H1 (cell line): Measurements from ENCODE around the gene LRRC23. TPM values are rescaled to one million over a fixed set of nuclear protein-coding genes. Genes with fewer than 3 reads are reported as not detected.

Experiments used
- CHD1 ChIP-seq: IDR thresholded peaks from 2 replicates; pipeline ENCODE4 v1.6.1; 2012; ENCODE audit warnings: low read depth, low read length, improper control_type of control experiment
- EP300 ChIP-seq, 2 experiments: IDR thresholded peaks; 1 replicate in 1 of 2; 2 replicates in 1 of 2; pipeline ENCODE4 v1.6.1; 2011 to 2012; ENCODE audit warnings: low read depth in 2 of 2, low read length in 2 of 2, mild to moderate bottlenecking in 2 of 2, borderline replicate concordance in 1 of 2, inconsistent platforms in 1 of 2, moderate library complexity in 1 of 2
- GABPA ChIP-seq: IDR thresholded peaks from 2 replicates; pipeline ENCODE4 v1.6.1; 2011; ENCODE audit warnings: mild to moderate bottlenecking, low read length, moderate library complexity, borderline replicate concordance; ENCODE audit not compliant: insufficient read depth
- JUND ChIP-seq: IDR thresholded peaks from 2 replicates; pipeline ENCODE4 v1.6.1; 2011; ENCODE audit warnings: mild to moderate bottlenecking, improper control_type of control experiment, low read length
- NANOG ChIP-seq: IDR thresholded peaks from 2 replicates; pipeline ENCODE4 v1.6.1; 2011; ENCODE audit warnings: low read length, low read depth, mild to moderate bottlenecking, inconsistent platforms; ENCODE audit not compliant: insufficient read depth, poor library complexity, severe bottlenecking
- RAD21 ChIP-seq, 2 experiments: IDR thresholded peaks in 1 of 2; conservative IDR thresholded peaks in 1 of 2; 2 replicates each; pipeline ENCODE4 v1.6.1; 2011; ENCODE audit warnings: low read depth in 2 of 2, low read length in 2 of 2, improper control_type of control experiment in 1 of 2, inconsistent platforms in 1 of 2, mild to moderate bottlenecking in 1 of 2, moderate library complexity in 1 of 2
- SAP30 ChIP-seq: fragments of 300-600 bp; sonication (generic); IDR thresholded peaks from 2 replicates; pipeline ENCODE4 v1.7.1; 2012; ENCODE audit warnings: low read length, moderate library complexity, mild to moderate bottlenecking, inconsistent platforms; ENCODE audit not compliant: insufficient read depth, insufficient replicate concordance
- polyA plus RNA-seq, 7 experiments: library from polyadenylated mRNA; depleted of rRNA in 3 of 7; stranded (reverse) in 5 of 7; unstranded in 2 of 7; fragments of >200 nt in 5 of 7; fragments of 200-250 nt in 2 of 7; gene quantifications; 1 replicate in 5 of 7; 2 replicates in 1 of 7; 4 replicates in 1 of 7; pipeline versions ENCODE4 v1.2.1 to v1.2.3, GENCODE V29; 2011 to 2013; ENCODE audit warnings: missing spikeins in 2 of 7, mixed read lengths in 2 of 7
- total RNA-seq: library from RNA; stranded (reverse); fragmentation: NEBNext Ultra II Directional; extraction: Animal tissue kit (Norgen Biotek cat#: 25700); gene quantifications from 2 replicates; pipeline ENCODE4 v1.2.1, GENCODE V29; 2021
- TF ChIP-seq, protein P1 (sequence below): fragments of 300-600 bp; sonication (generic); IDR thresholded peaks from 2 replicates; pipeline ENCODE4 v1.7.1; 2012; ENCODE audit warnings: low read length, moderate library complexity, mild to moderate bottlenecking, inconsistent platforms; ENCODE audit not compliant: insufficient replicate concordance

Gene LRRC23
- total and polyA plus RNA-seq, 2 of the 8 experiments (the other 6 are each of a cell fraction or from before 2014, with no cell fraction given) = 2.5 to 3.6 TPM

DNA sequence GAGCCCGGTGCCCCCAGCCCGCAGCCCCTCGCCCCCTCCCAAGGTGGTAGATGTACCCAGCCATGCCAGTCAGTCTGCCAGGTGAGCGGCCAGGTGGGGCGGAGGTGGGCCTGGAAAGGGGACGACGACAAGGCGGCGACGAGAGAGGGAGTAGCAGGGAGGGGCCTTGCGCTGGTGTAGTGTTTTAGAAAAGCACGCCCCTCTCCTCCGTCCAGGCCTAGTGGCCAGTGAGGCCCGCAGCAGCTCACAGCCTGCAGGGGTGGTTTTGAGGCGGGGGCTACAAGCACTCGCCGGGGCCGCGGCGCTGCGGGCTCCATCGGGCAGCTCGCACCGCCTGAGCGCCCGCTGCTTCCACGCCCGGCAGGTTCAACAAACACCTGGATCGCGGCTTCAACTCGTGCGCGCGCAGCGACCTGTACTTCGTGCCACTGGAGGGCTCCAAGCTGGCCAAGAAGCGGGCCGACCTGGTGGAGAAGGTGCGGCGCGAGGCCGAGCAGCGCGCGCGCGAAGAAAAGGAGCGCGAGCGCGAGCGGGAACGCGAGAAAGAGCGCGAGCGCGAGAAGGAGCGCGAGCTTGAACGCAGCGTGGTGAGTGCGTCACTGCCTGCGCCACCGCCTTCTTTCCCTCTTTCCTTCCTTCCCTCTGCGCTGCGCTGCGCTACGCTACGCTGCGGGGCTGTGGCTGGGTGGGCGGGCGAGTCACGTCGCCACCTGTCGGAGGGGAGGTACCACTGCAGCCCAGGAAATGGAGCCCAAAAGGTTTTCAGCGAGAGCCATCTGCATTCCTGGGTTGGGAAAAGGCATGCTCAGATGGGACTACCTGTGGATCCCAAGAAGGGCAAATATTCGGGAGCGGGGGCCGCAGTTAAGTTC lies 33.1 kb downstream of the LRRC23 start (continued):
- TF ChIP-seq, protein P1, sequence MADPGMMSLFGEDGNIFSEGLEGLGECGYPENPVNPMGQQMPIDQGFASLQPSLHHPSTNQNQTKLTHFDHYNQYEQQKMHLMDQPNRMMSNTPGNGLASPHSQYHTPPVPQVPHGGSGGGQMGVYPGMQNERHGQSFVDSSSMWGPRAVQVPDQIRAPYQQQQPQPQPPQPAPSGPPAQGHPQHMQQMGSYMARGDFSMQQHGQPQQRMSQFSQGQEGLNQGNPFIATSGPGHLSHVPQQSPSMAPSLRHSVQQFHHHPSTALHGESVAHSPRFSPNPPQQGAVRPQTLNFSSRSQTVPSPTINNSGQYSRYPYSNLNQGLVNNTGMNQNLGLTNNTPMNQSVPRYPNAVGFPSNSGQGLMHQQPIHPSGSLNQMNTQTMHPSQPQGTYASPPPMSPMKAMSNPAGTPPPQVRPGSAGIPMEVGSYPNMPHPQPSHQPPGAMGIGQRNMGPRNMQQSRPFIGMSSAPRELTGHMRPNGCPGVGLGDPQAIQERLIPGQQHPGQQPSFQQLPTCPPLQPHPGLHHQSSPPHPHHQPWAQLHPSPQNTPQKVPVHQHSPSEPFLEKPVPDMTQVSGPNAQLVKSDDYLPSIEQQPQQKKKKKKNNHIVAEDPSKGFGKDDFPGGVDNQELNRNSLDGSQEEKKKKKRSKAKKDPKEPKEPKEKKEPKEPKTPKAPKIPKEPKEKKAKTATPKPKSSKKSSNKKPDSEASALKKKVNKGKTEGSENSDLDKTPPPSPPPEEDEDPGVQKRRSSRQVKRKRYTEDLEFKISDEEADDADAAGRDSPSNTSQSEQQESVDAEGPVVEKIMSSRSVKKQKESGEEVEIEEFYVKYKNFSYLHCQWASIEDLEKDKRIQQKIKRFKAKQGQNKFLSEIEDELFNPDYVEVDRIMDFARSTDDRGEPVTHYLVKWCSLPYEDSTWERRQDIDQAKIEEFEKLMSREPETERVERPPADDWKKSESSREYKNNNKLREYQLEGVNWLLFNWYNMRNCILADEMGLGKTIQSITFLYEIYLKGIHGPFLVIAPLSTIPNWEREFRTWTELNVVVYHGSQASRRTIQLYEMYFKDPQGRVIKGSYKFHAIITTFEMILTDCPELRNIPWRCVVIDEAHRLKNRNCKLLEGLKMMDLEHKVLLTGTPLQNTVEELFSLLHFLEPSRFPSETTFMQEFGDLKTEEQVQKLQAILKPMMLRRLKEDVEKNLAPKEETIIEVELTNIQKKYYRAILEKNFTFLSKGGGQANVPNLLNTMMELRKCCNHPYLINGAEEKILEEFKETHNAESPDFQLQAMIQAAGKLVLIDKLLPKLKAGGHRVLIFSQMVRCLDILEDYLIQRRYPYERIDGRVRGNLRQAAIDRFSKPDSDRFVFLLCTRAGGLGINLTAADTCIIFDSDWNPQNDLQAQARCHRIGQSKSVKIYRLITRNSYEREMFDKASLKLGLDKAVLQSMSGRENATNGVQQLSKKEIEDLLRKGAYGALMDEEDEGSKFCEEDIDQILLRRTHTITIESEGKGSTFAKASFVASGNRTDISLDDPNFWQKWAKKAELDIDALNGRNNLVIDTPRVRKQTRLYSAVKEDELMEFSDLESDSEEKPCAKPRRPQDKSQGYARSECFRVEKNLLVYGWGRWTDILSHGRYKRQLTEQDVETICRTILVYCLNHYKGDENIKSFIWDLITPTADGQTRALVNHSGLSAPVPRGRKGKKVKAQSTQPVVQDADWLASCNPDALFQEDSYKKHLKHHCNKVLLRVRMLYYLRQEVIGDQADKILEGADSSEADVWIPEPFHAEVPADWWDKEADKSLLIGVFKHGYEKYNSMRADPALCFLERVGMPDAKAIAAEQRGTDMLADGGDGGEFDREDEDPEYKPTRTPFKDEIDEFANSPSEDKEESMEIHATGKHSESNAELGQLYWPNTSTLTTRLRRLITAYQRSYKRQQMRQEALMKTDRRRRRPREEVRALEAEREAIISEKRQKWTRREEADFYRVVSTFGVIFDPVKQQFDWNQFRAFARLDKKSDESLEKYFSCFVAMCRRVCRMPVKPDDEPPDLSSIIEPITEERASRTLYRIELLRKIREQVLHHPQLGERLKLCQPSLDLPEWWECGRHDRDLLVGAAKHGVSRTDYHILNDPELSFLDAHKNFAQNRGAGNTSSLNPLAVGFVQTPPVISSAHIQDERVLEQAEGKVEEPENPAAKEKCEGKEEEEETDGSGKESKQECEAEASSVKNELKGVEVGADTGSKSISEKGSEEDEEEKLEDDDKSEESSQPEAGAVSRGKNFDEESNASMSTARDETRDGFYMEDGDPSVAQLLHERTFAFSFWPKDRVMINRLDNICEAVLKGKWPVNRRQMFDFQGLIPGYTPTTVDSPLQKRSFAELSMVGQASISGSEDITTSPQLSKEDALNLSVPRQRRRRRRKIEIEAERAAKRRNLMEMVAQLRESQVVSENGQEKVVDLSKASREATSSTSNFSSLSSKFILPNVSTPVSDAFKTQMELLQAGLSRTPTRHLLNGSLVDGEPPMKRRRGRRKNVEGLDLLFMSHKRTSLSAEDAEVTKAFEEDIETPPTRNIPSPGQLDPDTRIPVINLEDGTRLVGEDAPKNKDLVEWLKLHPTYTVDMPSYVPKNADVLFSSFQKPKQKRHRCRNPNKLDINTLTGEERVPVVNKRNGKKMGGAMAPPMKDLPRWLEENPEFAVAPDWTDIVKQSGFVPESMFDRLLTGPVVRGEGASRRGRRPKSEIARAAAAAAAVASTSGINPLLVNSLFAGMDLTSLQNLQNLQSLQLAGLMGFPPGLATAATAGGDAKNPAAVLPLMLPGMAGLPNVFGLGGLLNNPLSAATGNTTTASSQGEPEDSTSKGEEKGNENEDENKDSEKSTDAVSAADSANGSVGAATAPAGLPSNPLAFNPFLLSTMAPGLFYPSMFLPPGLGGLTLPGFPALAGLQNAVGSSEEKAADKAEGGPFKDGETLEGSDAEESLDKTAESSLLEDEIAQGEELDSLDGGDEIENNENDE = no peak
- TF ChIP-seq GABPA (peak; percentile 46; the same call in 1 of the 2 replicates), EP300 (IDR thresholded peaks at IDR 0.05; ENCODE audit: borderline replicate concordance in 1 of 2, low read depth in 2 of 2, low read length in 2 of 2) (peak; percentile 56 to 63; a peak in 1 of 3 replicates), NANOG (no peak), SAP30 (no peak), CHD1 (no peak), RAD21 (IDR thresholded peaks at IDR 0.05 in 1 of 2, conservative IDR thresholded peaks at IDR 0.05 in 1 of 2; ENCODE audit: low read depth in 2 of 2, low read length in 2 of 2) (peak; percentile 51 to 53; a peak in 3 of 4 replicates), JUND (peak; percentile 49; the same call in 1 of the 2 replicates)
